ENCODE results near the gene CMA1.
A peak's percentile ranks its signal among the peaks of the same experiment; 100 is the strongest.
"Not testable (repeated sequence)": the region's sequence is repeated elsewhere in the genome, so short reads cannot be mapped to it uniquely, and the experiment has no call there.

Gene CMA1

GRCh38 chr14:24508155-24508840 is at the start of gene CMA1:
Gene CMA1 (minus strand): TSS chr14:24508265. CDS start chr14:24508235, 30 bp downstream.
- no peak for DNase-seq (ENCODE audit: low read depth in 2 of 2)

GRCh38 chr14:24556756-24557155 is 48.7 kb upstream of the CMA1 start:
- no peak for DNase-seq (ENCODE audit: low read depth in 2 of 2)

- DNase-seq (ENCODE audit: low read depth in 2 of 2), result not testable (repeated sequence)
Observed at GRCh38 chr14:24549064-24549463, 41.0 kb upstream of the CMA1 start.

GRCh38 chr14:24542346-24542936 is 34.4 kb upstream of the CMA1 start:
- no peak for DNase-seq (ENCODE audit: low read depth in 2 of 2)

- peak in 1 of 2 donors; percentile 1 for DNase-seq (ENCODE audit: low read depth in 2 of 2)
Observed at GRCh38 chr14:24535737-24536136, 27.7 kb upstream of the CMA1 start.

- no peak for DNase-seq (ENCODE audit: low read depth in 2 of 2)
Observed at GRCh38 chr14:24534286-24534685, 26.2 kb upstream of the CMA1 start.

- DNase-seq (ENCODE audit: low read depth in 2 of 2), result not testable (repeated sequence)
Observed at GRCh38 chr14:24525877-24526620, 18.0 kb upstream of the CMA1 start.

GRCh38 chr14:24518851-24519250 is 10.8 kb upstream of the CMA1 start:
- DNase-seq (ENCODE audit: low read depth in 2 of 2), result no peak

- DNase-seq (ENCODE audit: low read depth in 2 of 2), result no peak
Observed at GRCh38 chr14:24514209-24514608, 6.1 kb upstream of the CMA1 start.

- no peak for DNase-seq (ENCODE audit: low read depth in 2 of 2)
Observed at GRCh38 chr14:24513009-24513408, 4.9 kb upstream of the CMA1 start.

GRCh38 chr14:24506443-24506842 is 1.6 kb downstream of the CMA1 start:
- no peak for DNase-seq (ENCODE audit: low read depth in 2 of 2)

- DNase-seq (ENCODE audit: low read depth in 2 of 2), result no peak
Observed at GRCh38 chr14:24504425-24504950, 3.6 kb downstream of the CMA1 start.

- not testable (repeated sequence) for DNase-seq (ENCODE audit: low read depth in 2 of 2)
Observed at GRCh38 chr14:24491586-24492408, 16.3 kb downstream of the CMA1 start.

GRCh38 chr14:24483604-24484252 is 24.3 kb downstream of the CMA1 start:
- DNase-seq (ENCODE audit: low read depth in 2 of 2), result no peak

GRCh38 chr14:24482699-24483303 is 25.3 kb downstream of the CMA1 start:
- DNase-seq (ENCODE audit: low read depth in 2 of 2), result not testable (repeated sequence)

- peak; percentile 43 to 48 for DNase-seq (ENCODE audit: low read depth in 2 of 2)
Observed at GRCh38 chr14:24481622-24482324, 26.3 kb downstream of the CMA1 start.

- not testable (repeated sequence) for DNase-seq (ENCODE audit: low read depth in 2 of 2)
Observed at GRCh38 chr14:24479999-24480398, 28.1 kb downstream of the CMA1 start.

GRCh38 chr14:24475261-24475660 is 32.8 kb downstream of the CMA1 start:
- DNase-seq (ENCODE audit: low read depth in 2 of 2), result no peak

- DNase-seq (ENCODE audit: low read depth in 2 of 2), result no peak
Observed at GRCh38 chr14:24473211-24473610, 34.9 kb downstream of the CMA1 start.

GRCh38 chr14:24470450-24470849 is 37.6 kb downstream of the CMA1 start:
- not testable (repeated sequence) for DNase-seq (ENCODE audit: low read depth in 2 of 2)
